Suprapubic skin (tissue), 4 donors: Measurements from ENCODE around the gene MOCS1. TPM values are rescaled to one million over a fixed set of nuclear protein-coding genes. Genes with fewer than 3 reads are reported as not detected.
A peak's percentile ranks its signal among the peaks of the same experiment; 100 is the strongest.

ENCODE experiments used
- DNase-seq, 2 donors: peaks; one replicate each; pipeline ENCODE4 v3.0.0-alpha.2; 2019; ENCODE audit warnings: low spot score in 2 of 2
- H3K27ac ChIP-seq: fragments of 200-600 bp; sonication (generic); one replicate; pipeline ENCODE4 v1.5.1; 2019
- H3K27me3 ChIP-seq: fragments of 200-600 bp; sonication (generic); one replicate; pipeline ENCODE4 v1.5.1; 2019
- H3K36me3 ChIP-seq: fragments of 200-600 bp; sonication (generic); one replicate; pipeline ENCODE4 v1.5.1; 2019
- H3K4me1 ChIP-seq: fragments of 200-600 bp; sonication (generic); one replicate; pipeline ENCODE4 v1.5.1; 2019
- H3K4me3 ChIP-seq: fragments of 200-600 bp; sonication (generic); one replicate; pipeline ENCODE4 v1.5.1; 2019; ENCODE audit warnings: mild to moderate bottlenecking
- H3K9me3 ChIP-seq: fragments of 200-600 bp; sonication (generic); one replicate; pipeline ENCODE4 v1.5.1; 2019
- EP300 ChIP-seq: sonication (generic); formaldehyde crosslinking; IDR thresholded peaks from one replicate; pipeline ENCODE4 v1.6.1; 2017; ENCODE audit warnings: antibody characterized with exemption
- POLR2A ChIP-seq, 2 donors: fragments of 450-650 bp; IDR thresholded peaks; one replicate each; pipeline ENCODE4 v1.6.1; 2017; ENCODE audit warnings: antibody characterized with exemption in 2 of 2, mild to moderate bottlenecking in 2 of 2, moderate library complexity in 2 of 2
- POLR2AphosphoS5 ChIP-seq, 3 donors: sonication (generic); formaldehyde crosslinking; IDR thresholded peaks; one replicate each; pipeline ENCODE4 v1.6.1; 2017; ENCODE audit warnings: antibody characterized with exemption in 3 of 3
- WGBS: methylation state at CpG from one replicate; pipeline ENCODE4 v1.1.5; 2018; 5-methylcytosine and 5-hydroxymethylcytosine counted together
- total RNA-seq, 4 donors: library from RNA; depleted of rRNA; stranded (reverse); fragments of >200 nt; gene quantifications; one replicate each; pipeline ENCODE4 v1.1.0, GENCODE V29; 2016
- TF ChIP-seq, protein P1 (sequence below), 2 donors: fragments of 200-600 bp in 1 of 2; fragments of 450-650 bp in 1 of 2; sonication (generic) in 1 of 2; IDR thresholded peaks; one replicate each; pipeline ENCODE4 v1.5.1; 2016 to 2019; ENCODE audit warnings: antibody characterized with exemption in 2 of 2, mild to moderate bottlenecking in 1 of 2, moderate library complexity in 1 of 2

MOCS1 gene
- total RNA-seq, 4 donors from 2014 or later = 4.2 to 13.8 (median 10.2) TPM

DNA sequence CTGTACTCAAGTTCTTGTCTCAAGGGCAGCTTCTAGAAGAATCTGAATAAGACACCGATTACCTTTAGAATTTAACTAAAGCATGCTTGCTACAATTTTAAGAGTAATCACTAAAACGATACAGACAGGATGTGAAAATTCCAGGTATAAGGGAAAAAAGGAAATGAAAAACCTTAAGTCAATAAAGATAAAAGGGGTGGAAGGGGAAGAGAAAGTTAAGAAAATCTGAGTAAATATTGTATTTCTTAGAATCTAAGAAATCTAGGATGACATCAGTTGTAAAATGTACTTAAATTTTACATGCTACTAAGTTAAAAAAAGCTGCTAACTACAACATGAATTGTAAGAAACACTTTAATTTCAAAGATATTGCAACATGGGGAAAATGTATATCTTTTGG is 30.3 kb upstream of the MOCS1 start:
- no peaks in the 10 kb centered on the region for H3K4me1 ChIP-seq
- H3K4me3 ChIP-seq = no peak overlapping the region
- no peaks in the 10 kb centered on the region for H3K27me3 ChIP-seq
- H3K36me3 ChIP-seq = no peaks in the 10 kb centered on the region
- H3K9me3 ChIP-seq = no peaks in the 10 kb centered on the region
- no peak overlapping the region for H3K27ac ChIP-seq
- 72% methylated on average over 2 of the region's 2 CpGs for WGBS
- DNase-seq = no peak
- no peak for TF ChIP-seq POLR2A (IDR thresholded peaks at IDR 0.05)
- TF ChIP-seq, protein P1, sequence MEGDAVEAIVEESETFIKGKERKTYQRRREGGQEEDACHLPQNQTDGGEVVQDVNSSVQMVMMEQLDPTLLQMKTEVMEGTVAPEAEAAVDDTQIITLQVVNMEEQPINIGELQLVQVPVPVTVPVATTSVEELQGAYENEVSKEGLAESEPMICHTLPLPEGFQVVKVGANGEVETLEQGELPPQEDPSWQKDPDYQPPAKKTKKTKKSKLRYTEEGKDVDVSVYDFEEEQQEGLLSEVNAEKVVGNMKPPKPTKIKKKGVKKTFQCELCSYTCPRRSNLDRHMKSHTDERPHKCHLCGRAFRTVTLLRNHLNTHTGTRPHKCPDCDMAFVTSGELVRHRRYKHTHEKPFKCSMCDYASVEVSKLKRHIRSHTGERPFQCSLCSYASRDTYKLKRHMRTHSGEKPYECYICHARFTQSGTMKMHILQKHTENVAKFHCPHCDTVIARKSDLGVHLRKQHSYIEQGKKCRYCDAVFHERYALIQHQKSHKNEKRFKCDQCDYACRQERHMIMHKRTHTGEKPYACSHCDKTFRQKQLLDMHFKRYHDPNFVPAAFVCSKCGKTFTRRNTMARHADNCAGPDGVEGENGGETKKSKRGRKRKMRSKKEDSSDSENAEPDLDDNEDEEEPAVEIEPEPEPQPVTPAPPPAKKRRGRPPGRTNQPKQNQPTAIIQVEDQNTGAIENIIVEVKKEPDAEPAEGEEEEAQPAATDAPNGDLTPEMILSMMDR (IDR thresholded peaks at IDR 0.05) = no peak
- TF ChIP-seq EP300 = no peak
- TF ChIP-seq POLR2AphosphoS5 (IDR thresholded peaks at IDR 0.05) = no peak

DNA sequence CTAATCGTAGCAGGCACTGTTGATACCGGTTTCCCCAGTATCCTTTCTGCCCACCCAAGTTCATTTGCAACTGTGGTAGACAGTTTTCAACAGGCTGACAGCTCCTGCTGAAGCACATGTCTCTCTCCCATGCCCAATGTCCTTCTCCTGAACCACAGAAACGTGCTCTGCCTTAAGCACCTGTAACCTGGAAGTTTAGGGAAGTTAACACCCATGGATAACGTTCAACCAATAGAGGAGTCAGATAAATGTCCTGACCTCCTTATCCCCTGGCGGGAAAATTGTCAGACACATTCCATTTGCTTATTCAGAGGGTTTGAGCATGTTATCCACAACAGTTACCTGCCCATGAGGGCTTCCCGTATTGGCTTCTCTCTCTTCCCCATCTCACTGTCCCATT is 29.8 kb upstream of the MOCS1 start:
- TF ChIP-seq, protein P1 (IDR thresholded peaks at IDR 0.05) = no peak
- TF ChIP-seq EP300 = no peak
- H3K27ac ChIP-seq = no peak overlapping the region
- no peak for DNase-seq
- 59% methylated on average over 6 of the region's 6 CpGs for WGBS
- no peaks in the 10 kb centered on the region for H3K9me3 ChIP-seq
- H3K36me3 ChIP-seq = no peaks in the 10 kb centered on the region
- H3K27me3 ChIP-seq = no peaks in the 10 kb centered on the region
- no peaks in the 10 kb centered on the region for H3K4me1 ChIP-seq
- H3K4me3 ChIP-seq = no peak overlapping the region

DNA sequence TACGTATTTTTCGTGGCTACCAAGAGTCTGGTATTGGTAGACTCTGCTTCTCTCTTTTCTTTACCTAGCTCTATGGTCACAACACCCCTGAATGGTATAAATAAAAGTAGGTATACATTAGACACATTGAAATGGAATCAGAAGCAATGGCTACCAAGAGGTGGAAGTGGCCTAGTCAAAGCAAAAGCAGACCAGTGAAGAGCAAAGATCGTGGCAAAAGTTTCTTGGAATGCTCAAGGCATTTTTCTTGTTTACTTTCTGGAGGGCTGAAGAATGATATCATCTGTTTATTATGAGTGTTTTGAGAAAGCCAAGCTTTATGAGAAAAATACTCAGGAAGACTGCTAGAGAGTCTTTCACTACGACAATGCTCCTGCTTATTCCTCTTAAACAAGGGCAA is 28.6 kb upstream of the MOCS1 start:
- TF ChIP-seq EP300 (no peak), POLR2AphosphoS5 (IDR thresholded peaks at IDR 0.05) (no peak)
- DNase-seq = no peak
- no peak overlapping the region for H3K27ac ChIP-seq
- no peak overlapping the region for H3K4me3 ChIP-seq
- no peaks in the 10 kb centered on the region for H3K4me1 ChIP-seq
- no peaks in the 10 kb centered on the region for H3K9me3 ChIP-seq
- H3K27me3 ChIP-seq = no peaks in the 10 kb centered on the region
- 63% methylated on average over 4 of the region's 4 CpGs for WGBS
- no peaks in the 10 kb centered on the region for H3K36me3 ChIP-seq

DNA sequence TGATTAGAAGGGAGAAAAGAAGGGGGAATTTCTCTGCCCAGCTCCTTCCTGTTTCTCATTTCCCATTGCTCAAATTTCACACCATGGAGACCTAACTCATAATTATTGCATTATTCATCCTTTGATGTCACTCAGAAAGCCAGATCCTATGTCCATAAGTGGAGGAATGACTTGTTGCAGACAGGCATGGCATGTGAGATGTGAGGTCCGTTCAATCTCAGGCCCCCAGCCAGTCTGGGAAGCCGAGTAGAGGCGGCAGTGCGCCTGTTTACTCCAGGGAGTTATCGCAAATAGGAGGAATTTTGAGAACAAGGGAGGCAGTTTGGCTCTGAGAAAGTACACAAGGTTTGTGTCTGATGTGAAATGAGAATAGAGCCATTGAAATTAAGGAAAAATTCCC is 26.9 kb upstream of the MOCS1 start:
- Histone ChIP-seq H3K27ac (peak overlapping the region; percentile 24), H3K4me3 (no peak overlapping the region), H3K9me3 (no peaks in the 10 kb centered on the region), H3K27me3 (no peaks in the 10 kb centered on the region), H3K36me3 (no peaks in the 10 kb centered on the region), H3K4me1 (no peaks in the 10 kb centered on the region)
- DNase-seq = no peak
- 54% methylated on average over 5 of the region's 5 CpGs for WGBS
- no peak for TF ChIP-seq POLR2A (IDR thresholded peaks at IDR 0.05)
- no peak for TF ChIP-seq POLR2AphosphoS5 (IDR thresholded peaks at IDR 0.05)
- no peak for TF ChIP-seq EP300
- TF ChIP-seq, protein P1 (IDR thresholded peaks at IDR 0.05) = no peak

DNA sequence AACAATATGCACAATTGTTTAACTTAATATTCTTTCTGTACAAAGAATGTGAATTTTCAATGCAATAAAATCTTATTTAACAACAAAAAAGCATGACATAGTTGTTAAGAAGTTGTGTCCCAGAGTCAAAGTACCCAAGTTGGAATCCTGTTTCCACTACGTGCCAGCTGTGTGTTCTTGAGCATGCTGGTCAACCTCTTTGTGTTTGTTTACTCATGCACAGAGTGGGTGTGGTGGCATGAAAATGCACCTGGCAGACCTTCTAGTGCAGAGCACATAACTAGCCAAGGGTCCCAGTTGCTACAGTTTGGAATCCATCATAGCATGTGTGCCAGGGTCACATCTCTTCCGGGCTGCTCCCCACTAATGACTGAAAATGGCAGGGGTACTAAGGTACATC is 24.7 kb upstream of the MOCS1 start:
- DNase-seq = no peak
- no peaks in the 10 kb centered on the region for H3K4me1 ChIP-seq
- no peaks in the 10 kb centered on the region for H3K36me3 ChIP-seq
- H3K27me3 ChIP-seq = no peaks in the 10 kb centered on the region
- H3K4me3 ChIP-seq = no peak overlapping the region
- WGBS = 98% methylated on average over 2 of the region's 2 CpGs
- H3K9me3 ChIP-seq = no peaks in the 10 kb centered on the region
- no peak overlapping the region for H3K27ac ChIP-seq
- TF ChIP-seq POLR2A (IDR thresholded peaks at IDR 0.05) (no peak), POLR2AphosphoS5 (IDR thresholded peaks at IDR 0.05) (no peak)

DNA sequence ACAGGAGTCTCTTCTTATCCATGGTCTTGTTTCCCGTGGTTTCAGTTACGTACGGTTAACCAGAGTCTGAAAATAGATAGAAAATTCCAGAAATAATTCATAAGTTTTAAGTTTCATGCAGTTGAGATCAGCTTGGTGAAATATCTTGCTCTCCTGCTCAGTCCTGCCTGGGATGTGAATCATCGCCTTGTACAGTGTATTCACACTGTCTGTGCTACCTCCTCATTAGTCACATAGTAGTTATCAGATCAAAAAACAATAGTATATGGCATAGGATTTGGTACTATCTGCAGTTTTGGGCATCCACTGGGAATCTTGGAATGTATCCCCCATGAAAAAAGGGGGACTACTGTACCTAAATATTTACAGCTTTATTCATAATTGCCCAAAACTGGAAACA is 22.7 kb upstream of the MOCS1 start:
- WGBS = 90% methylated on average over 4 of the region's 4 CpGs
- no peak overlapping the region for H3K4me3 ChIP-seq
- no peaks in the 10 kb centered on the region for H3K9me3 ChIP-seq
- H3K36me3 ChIP-seq = no peaks in the 10 kb centered on the region
- peaks cover 4% of the 10 kb centered on the region for H3K4me1 ChIP-seq
- no peak overlapping the region for H3K27ac ChIP-seq
- H3K27me3 ChIP-seq = no peaks in the 10 kb centered on the region
- no peak for DNase-seq
- TF ChIP-seq EP300 = no peak
- TF ChIP-seq, protein P1 (IDR thresholded peaks at IDR 0.05) = no peak
- no peak for TF ChIP-seq POLR2A (IDR thresholded peaks at IDR 0.05)
- no peak for TF ChIP-seq POLR2AphosphoS5 (IDR thresholded peaks at IDR 0.05)
